SK-N-SH treated with all-trans-retinoic acid at 6 μM for 48 hours (cell line): ENCODE measurements around the gene GRHL1.

Source experiments
- ATAC-seq: fragments of 200-7000 bp; cut with Tn5 transposase; 3 replicates; pipeline ENCODE4 v1.9.1; 2020; ENCODE audit warnings: mild to moderate bottlenecking, moderate library complexity
- ARNTL ChIP-seq: fragments of 450-650 bp; formaldehyde crosslinking; IDR thresholded peaks from 2 replicates; pipeline ENCODE4 v1.5.0; 2020; ENCODE audit warnings: low read depth, mild to moderate bottlenecking, moderate library complexity, borderline replicate concordance
- BACH2 ChIP-seq: fragments of 250-450 bp; sonication (Bioruptor Pico); IDR thresholded peaks from 2 replicates; pipeline ENCODE4 v1.9.0; 2021; ENCODE audit warnings: mild to moderate bottlenecking, borderline replicate concordance
- CSDC2 ChIP-seq: fragments of 250-450 bp; sonication (Bioruptor Pico); IDR thresholded peaks from 2 replicates; pipeline ENCODE4 v1.5.0; 2020; ENCODE audit warnings: mild to moderate bottlenecking, moderate library complexity
- ESRRG ChIP-seq: fragments of 250-450 bp; sonication (Bioruptor Pico); IDR thresholded peaks from 2 replicates; pipeline ENCODE4 v1.6.1; 2021; ENCODE audit warnings: mild to moderate bottlenecking
- GLIS3 ChIP-seq: fragments of 250-450 bp; sonication (Bioruptor Pico); IDR thresholded peaks from 2 replicates; pipeline ENCODE4 v1.5.0; 2020; ENCODE audit warnings: mild to moderate bottlenecking, moderate library complexity
- ISL1 ChIP-seq: fragments of 250-450 bp; sonication (Bioruptor Pico); IDR thresholded peaks from 2 replicates; pipeline ENCODE4 v2.1.2; 2022; ENCODE audit warnings: mild to moderate bottlenecking, moderate library complexity
- OSR1 ChIP-seq: fragments of 250-450 bp; sonication (Bioruptor Pico); IDR thresholded peaks from 2 replicates; pipeline ENCODE4 v1.8.0; 2022; ENCODE audit warnings: moderate library complexity, mild to moderate bottlenecking, inconsistent platforms
- PPARA ChIP-seq: fragments of 250-450 bp; sonication (Bioruptor Pico); IDR thresholded peaks from 2 replicates; pipeline ENCODE4 v1.5.0; 2020; ENCODE audit warnings: mild to moderate bottlenecking, borderline replicate concordance
- RARB ChIP-seq: fragments of 250-450 bp; sonication (Bioruptor Pico); IDR thresholded peaks from 2 replicates; pipeline ENCODE4 v1.8.0; 2021; ENCODE audit warnings: mild to moderate bottlenecking, moderate library complexity
- TCF4 ChIP-seq: fragments of 250-450 bp; sonication (Bioruptor Pico); IDR thresholded peaks from 2 replicates; pipeline ENCODE4 v1.8.0; 2021; ENCODE audit warnings: mild to moderate bottlenecking, moderate library complexity, borderline replicate concordance
- TOX ChIP-seq: fragments of 250-450 bp; sonication (Bioruptor Pico); IDR thresholded peaks from 2 replicates; pipeline ENCODE4 v1.8.0; 2021; ENCODE audit warnings: mild to moderate bottlenecking, moderate library complexity, borderline replicate concordance
- ZC3H10 ChIP-seq: fragments of 250-450 bp; sonication (Bioruptor Pico); IDR thresholded peaks from 2 replicates; pipeline ENCODE4 v1.5.1; 2021; ENCODE audit warnings: mild to moderate bottlenecking, moderate library complexity
- ZFP3 ChIP-seq: fragments of 250-450 bp; sonication (Bioruptor Pico); IDR thresholded peaks from 2 replicates; pipeline ENCODE4 v1.5.0; 2020; ENCODE audit warnings: mild to moderate bottlenecking, moderate library complexity
- ZFP30 ChIP-seq: fragments of 450-650 bp; formaldehyde crosslinking; IDR thresholded peaks from 2 replicates; pipeline ENCODE4 v1.5.0; 2022; ENCODE audit warnings: mild to moderate bottlenecking, moderate library complexity
- ZNF70 ChIP-seq: fragments of 450-650 bp; formaldehyde crosslinking; IDR thresholded peaks from 2 replicates; pipeline ENCODE4 v1.5.0; 2020; ENCODE audit warnings: mild to moderate bottlenecking, moderate library complexity
- ZNF8 ChIP-seq: fragments of 450-650 bp; formaldehyde crosslinking; IDR thresholded peaks from 2 replicates; pipeline ENCODE4 v1.5.0; 2020; ENCODE audit warnings: mild to moderate bottlenecking, moderate library complexity
- TF ChIP-seq, protein P1 (sequence below): fragments of 250-450 bp; sonication (Bioruptor Pico); IDR thresholded peaks from 2 replicates; pipeline ENCODE4 v1.5.1; 2021; ENCODE audit warnings: mild to moderate bottlenecking, moderate library complexity
- TF ChIP-seq, protein P2 (sequence below): fragments of 250-450 bp; sonication (Bioruptor Pico); IDR thresholded peaks from 2 replicates; pipeline ENCODE4 v1.5.1; 2020; ENCODE audit warnings: low read depth, mild to moderate bottlenecking, moderate library complexity
- TF ChIP-seq, protein P3 (sequence below): fragments of 250-450 bp; sonication (Bioruptor Pico); IDR thresholded peaks from 2 replicates; pipeline ENCODE4 v1.8.0; 2021; ENCODE audit warnings: low read depth, mild to moderate bottlenecking, moderate library complexity, borderline replicate concordance
- TF ChIP-seq, protein P4 (sequence below): fragments of 250-450 bp; sonication (Bioruptor Pico); IDR thresholded peaks from 2 replicates; pipeline ENCODE4 v1.5.0; 2020; ENCODE audit warnings: mild to moderate bottlenecking, moderate library complexity

Gene GRHL1

DNA sequence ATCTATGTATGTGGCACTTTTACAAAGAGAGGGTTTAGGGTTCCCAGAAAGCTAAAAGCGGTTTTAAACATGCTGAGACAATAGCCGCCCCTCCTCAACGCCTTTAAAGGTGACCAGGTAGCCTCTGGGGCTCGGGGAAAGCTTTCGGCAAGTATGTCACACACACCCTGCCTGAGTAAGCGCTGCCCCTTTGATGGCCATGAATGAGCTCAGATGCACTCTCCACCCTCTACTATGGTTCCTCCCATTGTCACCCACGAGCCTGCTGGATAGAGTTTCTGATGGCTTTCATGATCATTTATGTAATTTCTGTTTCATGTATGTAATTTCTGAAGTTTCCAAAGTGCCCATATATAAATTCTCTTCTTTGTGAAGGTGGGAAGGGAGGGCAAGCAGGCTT lies 44.1 kb upstream of the GRHL1 start:
- TF ChIP-seq, protein P1, sequence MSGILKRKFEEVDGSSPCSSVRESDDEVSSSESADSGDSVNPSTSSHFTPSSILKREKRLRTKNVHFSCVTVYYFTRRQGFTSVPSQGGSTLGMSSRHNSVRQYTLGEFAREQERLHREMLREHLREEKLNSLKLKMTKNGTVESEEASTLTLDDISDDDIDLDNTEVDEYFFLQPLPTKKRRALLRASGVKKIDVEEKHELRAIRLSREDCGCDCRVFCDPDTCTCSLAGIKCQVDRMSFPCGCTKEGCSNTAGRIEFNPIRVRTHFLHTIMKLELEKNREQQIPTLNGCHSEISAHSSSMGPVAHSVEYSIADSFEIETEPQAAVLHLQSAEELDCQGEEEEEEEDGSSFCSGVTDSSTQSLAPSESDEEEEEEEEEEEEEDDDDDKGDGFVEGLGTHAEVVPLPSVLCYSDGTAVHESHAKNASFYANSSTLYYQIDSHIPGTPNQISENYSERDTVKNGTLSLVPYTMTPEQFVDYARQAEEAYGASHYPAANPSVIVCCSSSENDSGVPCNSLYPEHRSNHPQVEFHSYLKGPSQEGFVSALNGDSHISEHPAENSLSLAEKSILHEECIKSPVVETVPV (CRISPR knock-in tag) = no peak
- no peak for TF ChIP-seq TCF4 (CRISPR knock-in tag)
- no peak for TF ChIP-seq GLIS3
- TF ChIP-seq, protein P2, sequence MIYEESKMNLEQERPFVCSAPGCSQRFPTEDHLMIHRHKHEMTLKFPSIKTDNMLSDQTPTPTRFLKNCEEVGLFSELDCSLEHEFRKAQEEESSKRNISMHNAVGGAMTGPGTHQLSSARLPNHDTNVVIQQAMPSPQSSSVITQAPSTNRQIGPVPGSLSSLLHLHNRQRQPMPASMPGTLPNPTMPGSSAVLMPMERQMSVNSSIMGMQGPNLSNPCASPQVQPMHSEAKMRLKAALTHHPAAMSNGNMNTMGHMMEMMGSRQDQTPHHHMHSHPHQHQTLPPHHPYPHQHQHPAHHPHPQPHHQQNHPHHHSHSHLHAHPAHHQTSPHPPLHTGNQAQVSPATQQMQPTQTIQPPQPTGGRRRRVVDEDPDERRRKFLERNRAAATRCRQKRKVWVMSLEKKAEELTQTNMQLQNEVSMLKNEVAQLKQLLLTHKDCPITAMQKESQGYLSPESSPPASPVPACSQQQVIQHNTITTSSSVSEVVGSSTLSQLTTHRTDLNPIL (CRISPR knock-in tag) = no peak
- no peak for TF ChIP-seq ESRRG
- no peak for TF ChIP-seq RARB
- TF ChIP-seq ZNF70 = no peak
- no peak for TF ChIP-seq BACH2
- TF ChIP-seq ISL1 (CRISPR knock-in tag) = no peak
- ATAC-seq = no peak

DNA sequence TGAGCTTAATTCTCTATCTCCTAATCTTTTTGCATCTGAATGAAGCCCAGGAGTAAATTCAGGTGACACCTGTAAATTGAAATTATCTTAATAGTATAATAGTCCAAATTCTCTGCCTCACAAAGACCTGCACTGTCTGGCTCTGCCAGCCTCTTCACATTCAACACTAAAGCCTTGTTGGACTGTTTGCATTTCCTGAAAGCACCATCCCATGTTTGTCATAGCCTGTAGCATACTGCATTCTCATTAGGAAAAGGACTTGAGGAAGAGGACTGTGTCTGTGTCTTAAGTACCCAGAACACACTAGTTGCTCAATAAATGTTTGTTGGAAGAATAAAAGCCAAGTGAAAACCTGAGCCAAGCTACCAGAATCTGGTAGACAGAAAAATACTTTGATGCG lies 42.9 kb upstream of the GRHL1 start:
- ATAC-seq = no peak

DNA sequence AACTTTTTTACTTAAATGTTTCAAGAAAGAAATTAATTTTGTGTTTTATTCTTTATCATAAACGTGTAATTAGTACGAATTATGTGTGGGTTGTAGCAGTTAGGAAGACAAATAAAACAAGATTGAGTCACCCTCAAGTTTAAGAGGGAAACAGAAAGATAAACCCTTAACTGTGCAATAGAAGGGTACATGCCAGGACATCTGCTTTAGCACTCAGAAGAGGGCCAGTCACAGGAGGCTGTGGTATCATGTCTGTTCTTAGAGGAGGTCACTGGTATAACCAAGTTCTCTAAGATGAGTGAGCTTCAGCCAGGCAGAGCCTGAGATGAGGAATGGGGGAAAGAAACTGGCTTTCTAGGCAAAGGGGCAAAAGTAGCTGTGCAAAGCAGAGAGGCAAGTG lies 42.4 kb upstream of the GRHL1 start:
- no peak for ATAC-seq
- TF ChIP-seq ZC3H10 (no peak), ISL1 (CRISPR knock-in tag) (no peak), PPARA (no peak), ESRRG (no peak), ZFP3 (CRISPR knock-in tag) (no peak), CSDC2 (CRISPR knock-in tag) (no peak), TCF4 (CRISPR knock-in tag) (no peak), TOX (CRISPR knock-in tag) (no peak)

More for the DNA sequence above, 42.9 kb upstream of the GRHL1 start:
- TF ChIP-seq OSR1 (CRISPR knock-in tag) (no peak), GLIS3 (no peak), ZFP30 (no peak), PPARA (no peak), ZFP3 (CRISPR knock-in tag) (no peak), ZNF8 (CRISPR knock-in tag) (no peak), TOX (CRISPR knock-in tag) (no peak), ZC3H10 (no peak), TCF4 (CRISPR knock-in tag) (no peak), CSDC2 (CRISPR knock-in tag) (no peak), ARNTL (CRISPR knock-in tag) (no peak), ESRRG (no peak)
- TF ChIP-seq, protein P3, sequence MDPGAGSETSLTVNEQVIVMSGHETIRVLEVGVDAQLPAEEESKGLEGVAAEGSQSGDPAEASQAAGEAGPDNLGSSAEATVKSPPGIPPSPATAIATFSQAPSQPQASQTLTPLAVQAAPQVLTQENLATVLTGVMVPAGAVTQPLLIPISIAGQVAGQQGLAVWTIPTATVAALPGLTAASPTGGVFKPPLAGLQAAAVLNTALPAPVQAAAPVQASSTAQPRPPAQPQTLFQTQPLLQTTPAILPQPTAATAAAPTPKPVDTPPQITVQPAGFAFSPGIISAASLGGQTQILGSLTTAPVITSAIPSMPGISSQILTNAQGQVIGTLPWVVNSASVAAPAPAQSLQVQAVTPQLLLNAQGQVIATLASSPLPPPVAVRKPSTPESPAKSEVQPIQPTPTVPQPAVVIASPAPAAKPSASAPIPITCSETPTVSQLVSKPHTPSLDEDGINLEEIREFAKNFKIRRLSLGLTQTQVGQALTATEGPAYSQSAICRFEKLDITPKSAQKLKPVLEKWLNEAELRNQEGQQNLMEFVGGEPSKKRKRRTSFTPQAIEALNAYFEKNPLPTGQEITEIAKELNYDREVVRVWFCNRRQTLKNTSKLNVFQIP (CRISPR knock-in tag) = no peak
- TF ChIP-seq, protein P4, sequence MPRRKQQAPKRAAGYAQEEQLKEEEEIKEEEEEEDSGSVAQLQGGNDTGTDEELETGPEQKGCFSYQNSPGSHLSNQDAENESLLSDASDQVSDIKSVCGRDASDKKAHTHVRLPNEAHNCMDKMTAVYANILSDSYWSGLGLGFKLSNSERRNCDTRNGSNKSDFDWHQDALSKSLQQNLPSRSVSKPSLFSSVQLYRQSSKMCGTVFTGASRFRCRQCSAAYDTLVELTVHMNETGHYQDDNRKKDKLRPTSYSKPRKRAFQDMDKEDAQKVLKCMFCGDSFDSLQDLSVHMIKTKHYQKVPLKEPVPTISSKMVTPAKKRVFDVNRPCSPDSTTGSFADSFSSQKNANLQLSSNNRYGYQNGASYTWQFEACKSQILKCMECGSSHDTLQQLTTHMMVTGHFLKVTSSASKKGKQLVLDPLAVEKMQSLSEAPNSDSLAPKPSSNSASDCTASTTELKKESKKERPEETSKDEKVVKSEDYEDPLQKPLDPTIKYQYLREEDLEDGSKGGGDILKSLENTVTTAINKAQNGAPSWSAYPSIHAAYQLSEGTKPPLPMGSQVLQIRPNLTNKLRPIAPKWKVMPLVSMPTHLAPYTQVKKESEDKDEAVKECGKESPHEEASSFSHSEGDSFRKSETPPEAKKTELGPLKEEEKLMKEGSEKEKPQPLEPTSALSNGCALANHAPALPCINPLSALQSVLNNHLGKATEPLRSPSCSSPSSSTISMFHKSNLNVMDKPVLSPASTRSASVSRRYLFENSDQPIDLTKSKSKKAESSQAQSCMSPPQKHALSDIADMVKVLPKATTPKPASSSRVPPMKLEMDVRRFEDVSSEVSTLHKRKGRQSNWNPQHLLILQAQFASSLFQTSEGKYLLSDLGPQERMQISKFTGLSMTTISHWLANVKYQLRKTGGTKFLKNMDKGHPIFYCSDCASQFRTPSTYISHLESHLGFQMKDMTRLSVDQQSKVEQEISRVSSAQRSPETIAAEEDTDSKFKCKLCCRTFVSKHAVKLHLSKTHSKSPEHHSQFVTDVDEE = no peak
- TF ChIP-seq, protein P2 (CRISPR knock-in tag) = no peak
- TF ChIP-seq, protein P1 (CRISPR knock-in tag) = no peak
